SK-N-MC (cell line): ENCODE results near the gene PRSS3.

Source experiments
- EZH2 ChIP-seq: fragments of 200-600 bp; sonication (generic); IDR thresholded peaks from one replicate; pipeline ENCODE4 v1.6.1; 2017; ENCODE audit warnings: antibody characterized with exemption
- POLR2AphosphoS5 ChIP-seq: IDR thresholded peaks from 2 replicates; pipeline ENCODE4 v1.6.1; 2012; ENCODE audit warnings: mild to moderate bottlenecking, low read depth, low read length, borderline replicate concordance

GRCh38 chr9:33762343-33762742 lies 33.0 kb upstream of the PRSS3 start:
- TF ChIP-seq EZH2 = no peak
- no peak for TF ChIP-seq POLR2AphosphoS5
